Measurements from ENCODE around the gene ATRAID.

The ATRAID gene

GRCh38 chr2:27203741-27204140 lies 8.1 kb upstream of the ATRAID start:
- H3K36me3 ChIP-seq (ENCODE audit: insufficient read depth, low read length), result peaks cover 90% of the 10 kb centered on the region
- no peak for DNase-seq (ENCODE audit: low read depth, low spot score)
- no peaks in the 10 kb centered on the region for H3K9me3 ChIP-seq (ENCODE audit: low read depth, low read length)
- H3K9ac ChIP-seq (ENCODE audit: insufficient read length), result no peak overlapping the region
- TF ChIP-seq POLR2AphosphoS5 (IDR thresholded peaks at IDR 0.05; ENCODE audit: borderline replicate concordance, low read depth, low read length) (no peak), EZH2 (IDR thresholded peaks at IDR 0.05) (no peak), FOXP2 (optimal IDR thresholded peaks at IDR 0.05; ENCODE audit: control extremely low read depth, extremely low read length, insufficient read depth) (no peak)
- H3K27ac ChIP-seq, result no peak overlapping the region
- H3K4me3 ChIP-seq, result no peak overlapping the region

GRCh38 chr2:27204566-27204965 lies 7.3 kb upstream of the ATRAID start:
- Histone ChIP-seq H3K27ac (no peak overlapping the region), H3K36me3 (ENCODE audit: insufficient read depth, low read length) (peaks cover 92% of the 10 kb centered on the region), H3K9me3 (ENCODE audit: low read depth, low read length) (no peaks in the 10 kb centered on the region), H3K9ac (ENCODE audit: insufficient read length) (no peak overlapping the region), H3K4me3 (no peak overlapping the region)
- no peak for DNase-seq (ENCODE audit: low read depth, low spot score)
- TF ChIP-seq FOXP2 (optimal IDR thresholded peaks at IDR 0.05; ENCODE audit: control extremely low read depth, extremely low read length, insufficient read depth), result no peak

DNA sequence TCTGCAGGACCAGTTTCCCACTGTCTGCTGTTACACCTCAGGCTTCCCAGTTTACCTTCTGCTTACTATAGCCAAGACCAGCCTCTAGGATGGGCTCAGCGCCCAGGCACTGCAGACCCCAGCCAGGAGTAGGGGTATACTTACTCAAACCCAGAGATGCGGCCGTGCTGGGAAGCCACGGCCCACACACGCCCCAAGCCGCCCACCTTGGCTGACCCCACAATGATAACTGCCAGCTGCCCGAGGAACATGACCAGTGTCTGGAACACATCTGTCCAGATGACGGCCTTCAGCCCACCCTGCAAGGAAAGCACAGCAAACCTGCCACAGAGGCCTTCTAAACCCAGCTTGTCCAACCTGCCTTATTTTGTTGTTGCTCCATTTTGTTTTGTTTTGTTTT lies 6.6 kb upstream of the ATRAID start:
- Histone ChIP-seq H3K27ac (no peak overlapping the region), H3K9ac (ENCODE audit: insufficient read length) (no peak overlapping the region), H3K36me3 (ENCODE audit: insufficient read depth, low read length) (peaks cover 92% of the 10 kb centered on the region), H3K4me3 (no peak overlapping the region), H3K9me3 (ENCODE audit: low read depth, low read length) (no peaks in the 10 kb centered on the region)
- no peak for TF ChIP-seq POLR2AphosphoS5 (IDR thresholded peaks at IDR 0.05; ENCODE audit: borderline replicate concordance, low read depth, low read length)
- no peak for TF ChIP-seq EZH2 (IDR thresholded peaks at IDR 0.05)
- no peak for TF ChIP-seq FOXP2 (optimal IDR thresholded peaks at IDR 0.05; ENCODE audit: control extremely low read depth, extremely low read length, insufficient read depth)
- DNase-seq (ENCODE audit: low read depth, low spot score), result no peak

- no peak for DNase-seq (ENCODE audit: low read depth, low spot score)
- no peak for TF ChIP-seq EZH2 (IDR thresholded peaks at IDR 0.05)
- no peak for TF ChIP-seq POLR2AphosphoS5 (IDR thresholded peaks at IDR 0.05; ENCODE audit: borderline replicate concordance, low read depth, low read length)
- TF ChIP-seq FOXP2 (optimal IDR thresholded peaks at IDR 0.05; ENCODE audit: control extremely low read depth, extremely low read length, insufficient read depth), result no peak
- H3K27ac ChIP-seq, result no peak overlapping the region
- no peaks in the 10 kb centered on the region for H3K9me3 ChIP-seq (ENCODE audit: low read depth, low read length)
- no peak overlapping the region for H3K9ac ChIP-seq (ENCODE audit: insufficient read length)
- no peak overlapping the region for H3K4me3 ChIP-seq
- peaks cover 87% of the 10 kb centered on the region for H3K36me3 ChIP-seq (ENCODE audit: insufficient read depth, low read length)
These were observed 5.5 kb upstream of the ATRAID start for GRCh38 chr2:27206346-27206745.

DNA sequence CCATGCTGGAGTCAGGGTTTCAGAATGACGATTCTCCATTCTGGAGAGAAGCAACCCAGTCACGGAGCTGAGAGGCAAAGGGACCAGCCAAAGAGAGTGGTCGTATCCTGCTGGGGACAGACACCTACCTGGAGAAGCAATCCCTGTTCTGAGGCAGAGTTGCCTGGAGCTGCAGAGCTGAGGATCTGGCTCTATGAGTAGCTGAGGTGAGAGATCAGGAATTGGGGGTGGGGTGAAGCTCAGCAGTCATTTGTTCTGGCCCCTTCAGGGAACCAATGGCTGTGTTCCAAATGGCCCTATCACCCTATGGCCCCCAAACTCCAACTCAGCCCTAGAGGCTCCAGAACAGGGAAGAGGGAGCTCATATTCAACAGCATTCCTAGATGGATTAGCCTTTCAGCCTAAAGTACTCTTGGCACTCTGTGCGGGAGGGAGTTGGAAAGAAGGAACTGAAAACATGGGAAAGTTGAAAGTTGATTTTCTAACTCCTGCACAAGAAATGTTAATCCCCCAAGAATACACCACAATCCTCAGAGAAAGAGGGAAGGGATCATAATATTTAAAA lies 3.3 kb upstream of the ATRAID start:
- H3K9ac ChIP-seq (ENCODE audit: insufficient read length), result peak overlapping the region; percentile 29

DNA sequence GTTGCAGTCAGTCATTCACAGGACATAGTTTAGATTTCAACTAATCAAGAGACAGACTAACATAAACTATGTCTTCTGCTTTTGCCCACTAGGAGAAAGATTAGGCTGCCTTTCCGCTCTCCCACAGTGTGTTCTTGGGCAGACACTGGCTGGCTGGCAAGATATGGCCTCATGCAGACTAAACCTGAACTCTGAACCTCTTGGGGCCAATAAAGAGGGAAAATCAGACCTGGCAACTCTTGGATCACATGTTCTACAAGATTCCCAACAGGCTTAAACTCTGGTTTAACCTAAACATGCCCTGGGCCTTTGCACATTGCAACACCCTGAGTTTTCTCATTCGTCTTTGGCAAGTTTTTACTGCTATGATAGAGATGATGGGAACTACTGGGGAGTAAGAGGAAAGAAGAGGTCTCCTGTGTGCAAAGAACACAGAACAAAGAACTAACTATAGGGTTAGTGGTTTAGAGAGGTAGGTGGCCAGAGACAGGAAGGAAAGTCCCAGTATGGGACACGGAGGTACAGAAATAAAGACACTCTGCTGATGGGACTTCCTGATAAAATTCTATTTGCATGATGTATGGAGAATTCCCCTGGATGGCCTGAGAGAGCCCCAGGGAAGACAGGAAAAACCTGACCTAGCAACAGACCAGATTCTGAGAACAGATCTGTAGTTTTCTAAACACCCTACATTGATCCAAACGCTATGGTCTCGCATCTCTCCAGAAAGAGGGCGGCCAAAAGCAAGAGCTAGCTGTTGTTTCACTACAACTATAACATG lies 2.0 kb upstream of the ATRAID start:
- TF ChIP-seq POLR2AphosphoS5 (IDR thresholded peaks at IDR 0.05; ENCODE audit: borderline replicate concordance, low read depth, low read length) (no peak), FOXP2 (optimal IDR thresholded peaks at IDR 0.05; ENCODE audit: control extremely low read depth, extremely low read length, insufficient read depth) (no peak), EZH2 (IDR thresholded peaks at IDR 0.05) (no peak)
- H3K36me3 ChIP-seq (ENCODE audit: insufficient read depth, low read length), result peaks cover 57% of the 10 kb centered on the region
- H3K9me3 ChIP-seq (ENCODE audit: low read depth, low read length), result no peaks in the 10 kb centered on the region
- no peak for DNase-seq (ENCODE audit: low read depth, low spot score)
- H3K4me3 ChIP-seq, result peak overlapping the region; percentile 69
- peak overlapping the region; percentile 64 for H3K9ac ChIP-seq (ENCODE audit: insufficient read length)
- H3K27ac ChIP-seq, result peak overlapping the region; percentile 80

More for the DNA sequence above, 3.3 kb upstream of the ATRAID start:
- no peak for DNase-seq (ENCODE audit: low read depth, low spot score)
- Histone ChIP-seq H3K36me3 (ENCODE audit: insufficient read depth, low read length) (peaks cover 66% of the 10 kb centered on the region), H3K4me3 (peak overlapping the region; percentile 69; the same call in 1 of the 2 replicates), H3K9me3 (ENCODE audit: low read depth, low read length) (no peaks in the 10 kb centered on the region), H3K27ac (peak overlapping the region; percentile 80; the same call in 1 of the 2 replicates)
- TF ChIP-seq EZH2 (IDR thresholded peaks at IDR 0.05), result no peak
- no peak for TF ChIP-seq FOXP2 (optimal IDR thresholded peaks at IDR 0.05; ENCODE audit: control extremely low read depth, extremely low read length, insufficient read depth)
- no peak for TF ChIP-seq POLR2AphosphoS5 (IDR thresholded peaks at IDR 0.05; ENCODE audit: borderline replicate concordance, low read depth, low read length)

GRCh38 chr2:27211241-27211942 lies 449 bp upstream of the ATRAID start:
- Histone ChIP-seq H3K9me3 (ENCODE audit: low read depth, low read length) (no peaks in the 10 kb centered on the region), H3K36me3 (ENCODE audit: insufficient read depth, low read length) (peaks cover 51% of the 10 kb centered on the region), H3K9ac (ENCODE audit: insufficient read length) (peak overlapping the region; percentile 97), H3K4me3 (peak overlapping the region; percentile 80), H3K27ac (peak overlapping the region; percentile 93)
- DNase-seq (ENCODE audit: low read depth, low spot score), result no peak
- TF ChIP-seq POLR2AphosphoS5 (IDR thresholded peaks at IDR 0.05; ENCODE audit: borderline replicate concordance, low read depth, low read length) (no peak), FOXP2 (optimal IDR thresholded peaks at IDR 0.05; ENCODE audit: control extremely low read depth, extremely low read length, insufficient read depth) (no peak), EZH2 (IDR thresholded peaks at IDR 0.05) (no peak)
